HepG2 (cell line): Measurements from ENCODE around the gene C1QTNF3. TPM values are rescaled to one million over a fixed set of nuclear protein-coding genes. Genes with fewer than 3 reads are reported as not detected.

Experiments used
- ATAC-seq: fragments of 200-7000 bp; cut with Tn5 transposase; 3 replicates; pipeline ENCODE4 v1.9.1; 2020; ENCODE audit warnings: mild to moderate bottlenecking, moderate library complexity
- BruUV-seq: library from RNA; stranded (reverse); fragments of 400-500 nt; replicated peaks from 2 replicates; lab custom pipeline; 2021; lab: Mats Ljungman, UMichigan
- CTCF ChIA-PET: fragments of 300-600 bp; formaldehyde crosslinking; extraction: SDS; loops from one replicate; lab custom pipeline; 2021; ENCODE audit warnings: low total read pairs, inconsistent platforms, low intra/inter-chr PET ratio; lab: Yijun Ruan, JAX
- POLR2A ChIA-PET: fragments of 350-600 bp; sonication (Branson Sonifier 250); formaldehyde crosslinking; loops from one replicate; lab custom pipeline; 2020; ENCODE audit warnings: antibody characterized with exemption, inconsistent platforms; lab: Yijun Ruan, JAX
- DNase-seq: peaks from one replicate; pipeline ENCODE4 v3.0.0-alpha.2; 2015; ENCODE audit warnings: low spot score
- FAIRE-seq: peaks from 3 replicates; lab custom pipeline; 2011; peaks lifted over from hg19 to GRCh38; lab: Jason Lieb, UNC
- H2AFZ ChIP-seq: one replicate; pipeline ENCODE4 v1.6.1; 2011; ENCODE audit warnings: low read length, inconsistent platforms
- H3K27ac ChIP-seq: fragments of 300-600 bp; 3 replicates; pipeline ENCODE4 v1.8.0; 2011; ENCODE audit warnings: mixed run types, mild to moderate bottlenecking, mixed read lengths, low read length, inconsistent platforms; ENCODE audit not compliant: insufficient read depth; ENCODE audit errors: extremely low read length
- H3K27me3 ChIP-seq, 2 experiments: fragments of 200-600 bp in 1 of 2; 2 replicates in 1 of 2; 3 replicates in 1 of 2; pipeline versions ENCODE4 v1.6.0 to v1.8.0; 2011; ENCODE audit warnings: low read length in 2 of 2, mild to moderate bottlenecking in 2 of 2, moderate library complexity in 2 of 2, inconsistent platforms in 1 of 2; ENCODE audit not compliant: insufficient read depth in 2 of 2, control insufficient read depth in 1 of 2
- H3K36me3 ChIP-seq, 2 experiments: fragments of 200-600 bp in 1 of 2; replicated peaks in 1 of 2; 2 replicates in 1 of 2; 3 replicates in 1 of 2; pipeline versions ENCODE4 v1.5.1 to v1.8.0; 2011; ENCODE audit warnings: low read length in 2 of 2, inconsistent platforms in 1 of 2; ENCODE audit not compliant: insufficient read depth in 2 of 2, control insufficient read depth in 1 of 2
- H3K4me1 ChIP-seq: 2 replicates; pipeline ENCODE4 v1.5.1; 2012; ENCODE audit warnings: low read length, inconsistent platforms; ENCODE audit not compliant: insufficient read depth
- H3K4me2 ChIP-seq: 2 replicates; pipeline ENCODE4 v1.6.0; 2011; ENCODE audit warnings: low read depth, low read length, inconsistent platforms
- H3K4me3 ChIP-seq, 3 experiments: fragments of 200-600 bp in 1 of 3; sonication (generic), shearing (Covaris generic) in 1 of 3; replicated peaks in 1 of 3; 2 replicates each; pipeline ENCODE4 v1.5.1; 2011 to 2016; ENCODE audit warnings: low read length in 3 of 3, inconsistent platforms in 2 of 3, low read depth in 2 of 3, mild to moderate bottlenecking in 2 of 3, control low read depth in 1 of 3, mixed read lengths in 1 of 3; ENCODE audit not compliant: insufficient read depth in 1 of 3
- H3K79me2 ChIP-seq: one replicate; pipeline ENCODE4 v1.6.1; 2011; ENCODE audit warnings: low read length, inconsistent platforms; ENCODE audit not compliant: insufficient read depth
- H3K9ac ChIP-seq: 2 replicates; pipeline ENCODE4 v1.6.0; 2011; ENCODE audit warnings: mild to moderate bottlenecking, low read depth, low read length, inconsistent platforms; ENCODE audit not compliant: insufficient read depth
- H3K9me3 ChIP-seq: 2 replicates; pipeline ENCODE4 v1.5.1; 2012; ENCODE audit warnings: mild to moderate bottlenecking, low read length
- H4K20me1 ChIP-seq: 2 replicates; pipeline ENCODE4 v1.6.0; 2011; ENCODE audit warnings: inconsistent platforms, mild to moderate bottlenecking, low read length, moderate library complexity; ENCODE audit not compliant: insufficient read depth
- ARHGAP35 ChIP-seq: sonication (generic); formaldehyde crosslinking; IDR thresholded peaks from 2 replicates; pipeline ENCODE4 v1.9.0; 2022; ENCODE audit warnings: mild to moderate bottlenecking, inconsistent platforms, moderate library complexity, missing genetic modification reagents, borderline replicate concordance
- ATM ChIP-seq: fragments of 450-650 bp; IDR thresholded peaks from 2 replicates; pipeline ENCODE4 v1.7.1; 2017; ENCODE audit warnings: mild to moderate bottlenecking, borderline replicate concordance
- DMAP1 ChIP-seq: IDR thresholded peaks from 2 replicates; pipeline ENCODE4 v1.6.1; 2016
- EP300 ChIP-seq, 3 experiments: sonication (generic) in 1 of 3; formaldehyde crosslinking in 1 of 3; IDR thresholded peaks; 2 replicates each; pipeline versions ENCODE4 v1.5.1 to v1.6.1; 2011 to 2020; ENCODE audit warnings: low read depth in 2 of 3, low read length in 2 of 3, borderline replicate concordance in 1 of 3, improper control_type of control experiment in 1 of 3, mild to moderate bottlenecking in 1 of 3, missing genetic modification reagents in 1 of 3, moderate library complexity in 1 of 3
- LBX2 ChIP-seq: sonication (generic); formaldehyde crosslinking; IDR thresholded peaks from 2 replicates; pipeline ENCODE4 v1.5.0; 2020; ENCODE audit warnings: missing genetic modification reagents, mild to moderate bottlenecking, borderline replicate concordance
- MAFK ChIP-seq, 2 experiments: IDR thresholded peaks in 1 of 2; conservative IDR thresholded peaks in 1 of 2; 2 replicates each; pipeline ENCODE4 v1.6.1; 2011; ENCODE audit warnings: improper control_type of control experiment in 2 of 2, low read length in 2 of 2
- PRMT3 ChIP-seq: sonication (generic); formaldehyde crosslinking; IDR thresholded peaks from 2 replicates; pipeline ENCODE4 v1.8.1; 2022; ENCODE audit warnings: low read depth, mild to moderate bottlenecking, moderate library complexity, missing genetic modification reagents, borderline replicate concordance
- SIN3A ChIP-seq: IDR thresholded peaks from 2 replicates; pipeline ENCODE4 v1.6.1; 2011; ENCODE audit warnings: low read depth, mild to moderate bottlenecking, control low read depth, low read length, borderline replicate concordance
- SIX4 ChIP-seq: sonication (generic); formaldehyde crosslinking; IDR thresholded peaks from 2 replicates; pipeline ENCODE4 v1.4.0; 2020; ENCODE audit warnings: missing genetic modification reagents
- TEAD3 ChIP-seq: optimal IDR thresholded peaks from 2 replicates; pipeline ENCODE3; 2016; ENCODE audit warnings: borderline replicate concordance
- ZNF136 ChIP-seq: sonication (generic); formaldehyde crosslinking; IDR thresholded peaks from 2 replicates; pipeline ENCODE4 v1.8.1; 2022; ENCODE audit warnings: low read depth, mild to moderate bottlenecking, moderate library complexity, missing genetic modification reagents
- ZNF430 ChIP-seq: sonication (generic); formaldehyde crosslinking; IDR thresholded peaks from 2 replicates; pipeline ENCODE4 v1.9.0; 2021; ENCODE audit warnings: mild to moderate bottlenecking, missing genetic modification reagents
- ZNF501 ChIP-seq: sonication (generic); formaldehyde crosslinking; IDR thresholded peaks from 2 replicates; pipeline ENCODE4 v1.5.1; 2020; ENCODE audit warnings: mild to moderate bottlenecking, moderate library complexity, missing genetic modification reagents
- ZSCAN21 ChIP-seq: sonication (generic); formaldehyde crosslinking; IDR thresholded peaks from 2 replicates; pipeline ENCODE4 v1.8.0; 2022; ENCODE audit warnings: mild to moderate bottlenecking, missing genetic modification reagents, moderate library complexity, borderline replicate concordance
- WGBS: methylation state at CpG from one replicate; pipeline ENCODE4 v1.1.6; 2017; ENCODE audit warnings: low lambda C conversion rate; 5-methylcytosine and 5-hydroxymethylcytosine counted together
- in situ Hi-C: cut with HindIII; loops from 2 replicates; pipeline ENCODE4 v1.10.0; 2017; ENCODE audit warnings: low pct_unique_long_range_greater_than_20kb; ENCODE audit not compliant: extremely low pct_ligation_motif_present
- intact Hi-C: fragments of 100-400 bp; cut with micrococcal nuclease; formaldehyde crosslinking; loops from one replicate; pipeline ENCODE4 v1.10.0; 2022; ENCODE audit not compliant: unreplicated experiment
- polyA plus RNA-seq, 8 experiments: library from polyadenylated mRNA; depleted of rRNA in 3 of 8; stranded (reverse) in 7 of 8; unstranded in 1 of 8; fragments of >200 nt; fragmentation: Illumina TruSeq in 4 of 8; extraction: Trizol in 4 of 8; gene quantifications; 2 replicates each; pipeline versions ENCODE4 v1.2.1 to v1.2.3, GENCODE V29; 2011 to 2016; ENCODE audit warnings: low read depth in 4 of 8, missing spikeins in 1 of 8, mixed read lengths in 1 of 8; ENCODE audit not compliant: insufficient read depth in 1 of 8
- total RNA-seq, 5 experiments: library from RNA; depleted of rRNA; stranded (reverse); fragments of >200 nt; fragmentation: Illumina TruSeq; extraction: Trizol; gene quantifications; 2 replicates each; pipeline ENCODE4 v1.2.3, GENCODE V29; 2016; ENCODE audit warnings: low read depth in 1 of 5
- TF ChIP-seq, protein P1 (sequence below): sonication (generic); formaldehyde crosslinking; IDR thresholded peaks from 2 replicates; pipeline ENCODE4 v1.5.1; 2020; ENCODE audit warnings: mild to moderate bottlenecking, missing genetic modification reagents, borderline replicate concordance

Gene C1QTNF3
- total and polyA plus RNA-seq, 2 of the 13 experiments (the other 11 are each of a cell fraction or from before 2014, with no cell fraction given): 3.3 to 10.8 TPM

DNA sequence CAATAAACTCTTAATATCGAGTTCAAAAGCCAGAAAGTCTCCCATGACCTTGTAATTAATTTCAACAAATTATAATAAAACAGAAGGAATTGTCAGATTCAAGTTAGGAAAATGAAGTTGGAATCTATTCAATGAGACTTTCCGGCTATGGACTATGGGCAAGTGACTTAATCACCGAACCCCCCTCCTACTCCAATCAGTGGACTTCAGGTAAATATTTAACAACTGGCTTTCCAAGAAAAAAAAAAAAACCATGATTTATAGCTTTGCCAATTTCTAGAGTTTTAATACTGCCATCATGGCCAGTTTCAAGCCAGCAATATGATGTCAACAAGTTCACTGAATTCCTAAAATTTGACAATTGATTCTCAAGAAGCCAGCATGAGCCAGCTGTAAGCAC lies 63.0 kb downstream of the C1QTNF3 start:
- no peak for DNase-seq
- WGBS: 29% methylated on average over 3 of the region's 3 CpGs
- POLR2A ChIA-PET: no interaction called here
- intact Hi-C loops: no loop called here
- H3K27ac ChIP-seq: no peak overlapping the region
- no peak for ATAC-seq
- no peaks in the 10 kb centered on the region for H4K20me1 ChIP-seq
- no peaks in the 10 kb centered on the region for H3K79me2 ChIP-seq
- H3K4me2 ChIP-seq: no peak overlapping the region
- BruUV-seq: no TSS peak
- no peak overlapping the region for H3K9ac ChIP-seq
- CTCF ChIA-PET: no interaction called here
- H3K9me3 ChIP-seq: no peaks in the 10 kb centered on the region
- in situ Hi-C loops: loop anchor here (25.0 kb wide), 1 partner anchor 482 kb away; no protein-coding TSS in a partner anchor
- no peak overlapping the region for H3K4me3 ChIP-seq
- H3K4me1 ChIP-seq: no peaks in the 10 kb centered on the region; the same call in 1 of the 2 replicates
- FAIRE-seq: no peak
- H2AFZ ChIP-seq: no peak overlapping the region
- no peaks in the 10 kb centered on the region for H3K27me3 ChIP-seq
- H3K36me3 ChIP-seq: no peaks in the 10 kb centered on the region
- TF ChIP-seq DMAP1 (CRISPR knock-in tag): no peak
- TF ChIP-seq ZSCAN21 (CRISPR knock-in tag): no peak
- no peak for TF ChIP-seq TEAD3 (CRISPR knock-in tag)
- TF ChIP-seq ZNF430 (CRISPR knock-in tag): no peak
- TF ChIP-seq LBX2 (CRISPR knock-in tag): no peak
- TF ChIP-seq ZNF136 (CRISPR knock-in tag): no peak
- no peak for TF ChIP-seq ARHGAP35 (CRISPR knock-in tag)
- no peak for TF ChIP-seq SIX4
- no peak for TF ChIP-seq ZNF501 (CRISPR knock-in tag)
- TF ChIP-seq ATM: no peak
- no peak for TF ChIP-seq MAFK (conservative IDR thresholded peaks at IDR 0.05 in 1 of 2, IDR thresholded peaks at IDR 0.05 in 1 of 2; ENCODE audit: low read length in 2 of 2)
- TF ChIP-seq, protein P1, sequence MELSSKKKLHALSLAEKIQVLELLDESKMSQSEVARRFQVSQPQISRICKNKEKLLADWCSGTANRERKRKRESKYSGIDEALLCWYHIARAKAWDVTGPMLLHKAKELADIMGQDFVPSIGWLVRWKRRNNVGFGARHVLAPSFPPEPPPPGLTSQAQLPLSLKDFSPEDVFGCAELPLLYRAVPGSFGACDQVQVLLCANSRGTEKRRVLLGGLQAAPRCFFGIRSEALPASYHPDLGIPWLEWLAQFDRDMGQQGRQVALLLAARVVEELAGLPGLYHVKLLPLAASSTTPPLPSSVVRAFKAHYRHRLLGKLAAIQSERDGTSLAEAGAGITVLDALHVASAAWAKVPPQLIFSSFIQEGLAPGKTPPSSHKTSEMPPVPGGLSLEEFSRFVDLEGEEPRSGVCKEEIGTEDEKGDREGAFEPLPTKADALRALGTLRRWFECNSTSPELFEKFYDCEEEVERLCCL (CRISPR knock-in tag): no peak
- no peak for TF ChIP-seq PRMT3 (CRISPR knock-in tag)
- TF ChIP-seq SIN3A: no peak
- TF ChIP-seq EP300 (IDR thresholded peaks at IDR 0.05; ENCODE audit: low read depth in 2 of 2, low read length in 2 of 2): no peak
- TF ChIP-seq EP300 (CRISPR knock-in tag; IDR thresholded peaks at IDR 0.05; ENCODE audit: borderline replicate concordance): no peak
